Measurements from ENCODE around the gene TRIM39. TPM values are rescaled to one million over a fixed set of nuclear protein-coding genes. Genes with fewer than 3 reads are reported as not detected.
A peak's percentile ranks its signal among the peaks of the same experiment; 100 is the strongest.

The TRIM39 gene
- total and polyA plus RNA-seq, 2 of the 13 experiments (the other 11 are each of a cell fraction or from before 2014, with no cell fraction given) = 7.7 to 14.6 TPM

DNA sequence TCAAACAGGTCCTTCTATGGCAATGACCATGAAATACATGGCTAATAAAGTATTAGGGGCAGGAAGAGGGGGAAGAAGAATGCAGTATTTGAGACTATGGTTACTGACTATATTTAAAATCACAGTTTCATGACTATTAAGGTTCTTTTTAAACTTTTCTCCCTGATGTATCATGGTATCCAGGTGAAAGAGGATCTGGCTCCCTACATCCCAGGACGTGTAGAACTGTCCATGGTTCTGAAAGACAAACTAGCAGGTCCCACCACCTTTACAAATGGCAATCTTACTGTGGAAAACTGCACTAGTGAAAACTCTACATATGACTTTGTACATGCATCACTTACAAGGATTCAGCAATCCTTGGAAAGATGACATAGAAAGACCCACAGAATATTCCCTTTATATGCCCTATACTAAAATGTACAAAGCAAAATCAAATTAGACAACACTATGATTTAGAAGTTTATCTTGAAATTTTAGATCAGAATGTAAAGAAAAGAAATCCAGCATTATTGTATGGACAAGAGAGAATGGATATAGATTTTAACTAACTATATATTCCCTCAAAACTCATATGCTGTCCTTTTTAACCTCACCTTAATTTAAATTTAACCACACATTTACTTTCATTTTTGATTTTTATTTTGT is 51.7 kb downstream of the TRIM39 start:
- peak; percentile 55; the same call in 1 of the 3 replicates for ATAC-seq
- Histone ChIP-seq H3K27ac (ENCODE audit: extremely low read length, insufficient read depth, low read length) (no peak overlapping the region), H4K20me1 (ENCODE audit: insufficient read depth, low read length) (no peaks in the 10 kb centered on the region), H2AFZ (ENCODE audit: low read length) (no peak overlapping the region), H3K9me3 (ENCODE audit: low read length) (no peaks in the 10 kb centered on the region), H3K9ac (ENCODE audit: insufficient read depth, low read depth, low read length) (no peak overlapping the region), H3K36me3 (replicated peaks in 1 of 2; ENCODE audit: control insufficient read depth in 1 of 2, insufficient read depth in 2 of 2, low read length in 2 of 2) (no peaks in the 10 kb centered on the region), H3K79me2 (ENCODE audit: insufficient read depth, low read length) (no peaks in the 10 kb centered on the region), H3K4me2 (ENCODE audit: low read depth, low read length) (no peak overlapping the region), H3K4me3 (replicated peaks in 1 of 3; ENCODE audit: insufficient read depth in 1 of 3, low read depth in 2 of 3, low read length in 3 of 3) (no peak overlapping the region), H3K27me3 (ENCODE audit: control insufficient read depth in 1 of 2, insufficient read depth in 2 of 2, low read length in 2 of 2) (peaks cover 0 to 3% of the 10 kb centered on the region in 2 experiments; a peak in 1 of 5 replicates), H3K4me1 (ENCODE audit: insufficient read depth, low read length) (no peaks in the 10 kb centered on the region)
- POLR2A ChIA-PET = no interaction called here
- in situ Hi-C loops (cut with HindIII; ENCODE audit: extremely low pct_ligation_motif_present, low pct_unique_long_range_greater_than_20kb) = no loop called here
- FAIRE-seq = peak; percentile 52
- no TSS peak for BruUV-seq (replicated peaks)
- CTCF ChIA-PET (ENCODE audit: low intra/inter-chr PET ratio, low total read pairs) = no interaction called here
- WGBS (ENCODE audit: low lambda C conversion rate) = 0% methylated on average over 1 of the region's 1 CpG
- DNase-seq (ENCODE audit: low spot score) = peak; percentile 61
- intact Hi-C loops (cut with micrococcal nuclease; ENCODE audit: unreplicated experiment) = no loop called here
- no peak for TF ChIP-seq SIN3B (IDR thresholded peaks at IDR 0.05; ENCODE audit: low read length)
- TF ChIP-seq, protein P1, sequence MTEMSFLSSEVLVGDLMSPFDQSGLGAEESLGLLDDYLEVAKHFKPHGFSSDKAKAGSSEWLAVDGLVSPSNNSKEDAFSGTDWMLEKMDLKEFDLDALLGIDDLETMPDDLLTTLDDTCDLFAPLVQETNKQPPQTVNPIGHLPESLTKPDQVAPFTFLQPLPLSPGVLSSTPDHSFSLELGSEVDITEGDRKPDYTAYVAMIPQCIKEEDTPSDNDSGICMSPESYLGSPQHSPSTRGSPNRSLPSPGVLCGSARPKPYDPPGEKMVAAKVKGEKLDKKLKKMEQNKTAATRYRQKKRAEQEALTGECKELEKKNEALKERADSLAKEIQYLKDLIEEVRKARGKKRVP (CRISPR knock-in tag; IDR thresholded peaks at IDR 0.05) = 0 out of 4 replicates have a peak, but pooled peaks of 1 of the 2 experiments have one; percentile 9
- peak; percentile 99 for TF ChIP-seq MIER2 (CRISPR knock-in tag; IDR thresholded peaks at IDR 0.05)
- no peak for TF ChIP-seq SYNCRIP (IDR thresholded peaks at IDR 0.05; ENCODE audit: insufficient read depth, low read depth, low read length)
- 0 out of 2 replicates have a peak, but pooled peaks have one; percentile 39 for TF ChIP-seq RFXANK (CRISPR knock-in tag; IDR thresholded peaks at IDR 0.05)
- TF ChIP-seq GATAD2A (CRISPR knock-in tag; IDR thresholded peaks at IDR 0.05) = peak; percentile 58
- TF ChIP-seq SAP130 (CRISPR knock-in tag; IDR thresholded peaks at IDR 0.05; ENCODE audit: low read depth) = 0 out of 2 replicates have a peak, but pooled peaks have one; percentile 46
- 0 out of 2 replicates have a peak, but pooled peaks have one; percentile 54 for TF ChIP-seq BRCA1 (CRISPR knock-in tag; IDR thresholded peaks at IDR 0.05)
- TF ChIP-seq RXRB (CRISPR knock-in tag; IDR thresholded peaks at IDR 0.05; ENCODE audit: borderline replicate concordance) = peak; percentile 72; the same call in 1 of the 2 replicates
- no peak for TF ChIP-seq NONO (IDR thresholded peaks at IDR 0.05)
- TF ChIP-seq NONO (CRISPR knock-in tag; conservative IDR thresholded peaks at IDR 0.05) = no peak
- TF ChIP-seq BCL6 (CRISPR knock-in tag; IDR thresholded peaks at IDR 0.05) = peak; percentile 38; the same call in 1 of the 2 replicates
- 0 out of 2 replicates have a peak, but pooled peaks have one; percentile 48 for TF ChIP-seq ZNF264 (CRISPR knock-in tag; IDR thresholded peaks at IDR 0.05)
- peak; percentile 40; the same call in 1 of the 2 replicates for TF ChIP-seq HMG20A (CRISPR knock-in tag; IDR thresholded peaks at IDR 0.05; ENCODE audit: borderline replicate concordance)
- no peak for TF ChIP-seq NFIC (IDR thresholded peaks at IDR 0.05; ENCODE audit: low read length)
- TF ChIP-seq ZSCAN30 (CRISPR knock-in tag; IDR thresholded peaks at IDR 0.05) = no peak
- TF ChIP-seq RARA (CRISPR knock-in tag; IDR thresholded peaks at IDR 0.05) = peak; percentile 65
- TF ChIP-seq NFATC3 (CRISPR knock-in tag; IDR thresholded peaks at IDR 0.05) = no peak
- TF ChIP-seq, protein P2, sequence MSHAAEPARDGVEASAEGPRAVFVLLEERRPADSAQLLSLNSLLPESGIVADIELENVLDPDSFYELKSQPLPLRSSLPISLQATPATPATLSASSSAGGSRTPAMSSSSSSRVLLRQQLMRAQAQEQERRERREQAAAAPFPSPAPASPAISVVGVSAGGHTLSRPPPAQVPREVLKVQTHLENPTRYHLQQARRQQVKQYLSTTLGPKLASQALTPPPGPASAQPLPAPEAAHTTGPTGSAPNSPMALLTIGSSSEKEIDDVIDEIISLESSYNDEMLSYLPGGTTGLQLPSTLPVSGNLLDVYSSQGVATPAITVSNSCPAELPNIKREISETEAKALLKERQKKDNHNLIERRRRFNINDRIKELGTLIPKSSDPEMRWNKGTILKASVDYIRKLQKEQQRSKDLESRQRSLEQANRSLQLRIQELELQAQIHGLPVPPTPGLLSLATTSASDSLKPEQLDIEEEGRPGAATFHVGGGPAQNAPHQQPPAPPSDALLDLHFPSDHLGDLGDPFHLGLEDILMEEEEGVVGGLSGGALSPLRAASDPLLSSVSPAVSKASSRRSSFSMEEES (CRISPR knock-in tag; IDR thresholded peaks at IDR 0.05) = peak; percentile 79
- TF ChIP-seq SIX4 (CRISPR knock-in tag; IDR thresholded peaks at IDR 0.05) = peak; percentile 71
- peak; percentile 81 for TF ChIP-seq NKX3-1 (CRISPR knock-in tag; IDR thresholded peaks at IDR 0.05)
- TF ChIP-seq MEF2D (CRISPR knock-in tag; IDR thresholded peaks at IDR 0.05) = 0 out of 2 replicates have a peak, but pooled peaks have one; percentile 31
- peak; percentile 46; the same call in 1 of the 2 replicates for TF ChIP-seq KMT2B (CRISPR knock-in tag; IDR thresholded peaks at IDR 0.05)
- TF ChIP-seq DNMT3B (CRISPR knock-in tag; conservative IDR thresholded peaks at IDR 0.05) = peak; percentile 92
- TF ChIP-seq, protein P3, sequence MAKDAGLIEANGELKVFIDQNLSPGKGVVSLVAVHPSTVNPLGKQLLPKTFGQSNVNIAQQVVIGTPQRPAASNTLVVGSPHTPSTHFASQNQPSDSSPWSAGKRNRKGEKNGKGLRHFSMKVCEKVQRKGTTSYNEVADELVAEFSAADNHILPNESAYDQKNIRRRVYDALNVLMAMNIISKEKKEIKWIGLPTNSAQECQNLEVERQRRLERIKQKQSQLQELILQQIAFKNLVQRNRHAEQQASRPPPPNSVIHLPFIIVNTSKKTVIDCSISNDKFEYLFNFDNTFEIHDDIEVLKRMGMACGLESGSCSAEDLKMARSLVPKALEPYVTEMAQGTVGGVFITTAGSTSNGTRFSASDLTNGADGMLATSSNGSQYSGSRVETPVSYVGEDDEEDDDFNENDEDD (CRISPR knock-in tag; IDR thresholded peaks at IDR 0.05; ENCODE audit: borderline replicate concordance) = no peak
- 0 out of 2 replicates have a peak, but pooled peaks have one; percentile 36 for TF ChIP-seq ZNF614 (CRISPR knock-in tag; IDR thresholded peaks at IDR 0.05; ENCODE audit: borderline replicate concordance)
